CD4-positive, alpha-beta T cell treated with Interleukin-6 for 4 hours (primary cell): ENCODE data around the gene GNL3.
"Not testable (repeated sequence)": the region's sequence is repeated elsewhere in the genome, so short reads cannot be mapped to it uniquely, and the experiment has no call there.

Source experiments
- DNase-seq: peaks from one replicate; pipeline ENCODE4 v3.0.0-alpha.2; 2020; ENCODE audit warnings: mixed read lengths

Gene GNL3, protein sequence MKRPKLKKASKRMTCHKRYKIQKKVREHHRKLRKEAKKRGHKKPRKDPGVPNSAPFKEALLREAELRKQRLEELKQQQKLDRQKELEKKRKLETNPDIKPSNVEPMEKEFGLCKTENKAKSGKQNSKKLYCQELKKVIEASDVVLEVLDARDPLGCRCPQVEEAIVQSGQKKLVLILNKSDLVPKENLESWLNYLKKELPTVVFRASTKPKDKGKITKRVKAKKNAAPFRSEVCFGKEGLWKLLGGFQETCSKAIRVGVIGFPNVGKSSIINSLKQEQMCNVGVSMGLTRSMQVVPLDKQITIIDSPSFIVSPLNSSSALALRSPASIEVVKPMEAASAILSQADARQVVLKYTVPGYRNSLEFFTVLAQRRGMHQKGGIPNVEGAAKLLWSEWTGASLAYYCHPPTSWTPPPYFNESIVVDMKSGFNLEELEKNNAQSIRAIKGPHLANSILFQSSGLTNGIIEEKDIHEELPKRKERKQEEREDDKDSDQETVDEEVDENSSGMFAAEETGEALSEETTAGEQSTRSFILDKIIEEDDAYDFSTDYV

DNA sequence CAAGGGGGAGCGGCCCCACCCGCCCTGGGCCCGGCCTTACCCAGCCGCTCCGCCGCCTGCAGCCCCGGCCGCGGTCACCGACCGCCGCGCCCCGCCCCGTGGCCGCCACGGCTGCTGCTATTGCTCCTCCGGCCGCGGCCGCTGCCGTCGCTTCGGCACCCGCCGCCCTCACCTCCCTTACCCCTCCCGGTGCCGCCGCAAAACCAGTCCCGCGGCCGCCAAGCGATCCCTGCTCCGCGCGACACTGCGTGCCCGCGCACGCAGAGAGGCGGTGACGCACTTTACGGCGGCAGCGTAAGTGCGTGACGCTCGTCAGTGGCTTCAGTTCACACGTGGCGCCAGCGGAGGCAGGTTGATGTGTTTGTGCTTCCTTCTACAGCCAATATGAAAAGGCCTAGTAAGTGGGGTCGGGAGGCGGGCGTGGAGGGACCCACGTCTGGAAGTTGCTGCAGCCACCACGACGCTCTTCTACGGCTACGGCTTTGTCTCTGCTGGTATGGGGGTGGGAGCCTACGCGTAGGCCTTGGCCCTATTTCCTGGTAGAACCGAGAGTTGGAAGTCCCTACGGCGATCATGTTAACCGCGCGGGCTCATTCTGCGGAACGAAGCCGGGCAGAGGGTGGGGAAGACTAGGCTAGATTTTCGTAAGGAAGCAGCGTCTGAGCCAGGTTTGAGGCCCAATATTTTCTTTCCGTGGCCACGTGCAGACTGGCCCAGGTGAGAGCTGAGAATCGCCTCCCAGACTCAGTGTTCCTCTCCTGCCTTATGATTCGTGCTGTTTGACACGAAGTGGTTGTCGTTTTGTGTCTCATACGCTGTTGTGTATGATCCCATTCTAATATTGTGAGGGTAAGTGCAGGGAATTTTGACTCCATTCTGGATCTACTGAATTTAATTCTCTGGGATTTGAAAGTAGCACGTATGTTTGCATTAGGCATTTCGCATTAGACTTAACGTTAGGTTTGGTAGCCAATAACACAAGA lies at the start of gene GNL3, which contains the start of gene PBRM1:
GNL3 (plus strand) TSS at position 324 of the 983 bp plus-strand sequence; CDS start at position 385, 61 bp downstream.
PBRM1 (minus strand) TSS at position 205 of the 983 bp plus-strand sequence.
- DNase-seq, result peak; percentile 91

DNA sequence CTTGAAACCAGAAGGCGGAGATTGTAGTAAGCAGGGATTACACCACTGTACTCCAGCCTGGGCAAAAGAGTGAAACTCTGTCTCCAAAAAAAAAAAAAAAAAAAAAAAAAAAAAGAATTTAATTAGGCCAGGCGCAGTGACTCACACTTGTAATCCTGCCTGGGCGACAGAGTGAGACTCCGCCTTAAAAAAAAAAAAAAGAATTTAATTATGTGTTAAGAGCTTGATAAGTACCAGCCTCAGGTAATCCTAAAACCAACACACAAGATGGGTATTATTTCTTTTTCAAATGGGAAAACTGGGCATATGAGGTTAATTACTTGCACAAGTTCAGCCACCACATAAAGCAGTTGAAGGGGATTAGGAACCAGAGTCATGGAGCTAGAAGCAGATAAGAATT lies 49.2 kb upstream of the GNL3 start:
- DNase-seq, result peak; percentile 4

DNA sequence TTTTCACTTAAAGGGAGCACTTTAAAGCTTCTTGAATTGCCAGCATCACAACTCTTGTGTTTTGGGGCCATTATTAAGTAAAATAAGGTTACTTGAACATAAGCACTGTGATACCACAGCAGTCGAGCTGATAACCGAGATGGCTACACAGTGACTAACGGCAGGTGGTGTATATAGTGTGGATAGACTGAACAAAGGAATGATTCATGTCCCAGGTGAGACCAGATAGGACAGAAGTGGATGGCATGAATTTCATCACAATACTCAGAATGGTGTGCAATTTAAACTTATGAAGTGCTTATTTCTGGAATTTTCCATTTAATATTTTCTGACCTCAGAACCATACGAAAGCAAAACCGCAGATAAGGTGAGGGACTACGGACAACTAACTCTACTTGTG lies 40.3 kb upstream of the GNL3 start:
- no peak for DNase-seq

DNA sequence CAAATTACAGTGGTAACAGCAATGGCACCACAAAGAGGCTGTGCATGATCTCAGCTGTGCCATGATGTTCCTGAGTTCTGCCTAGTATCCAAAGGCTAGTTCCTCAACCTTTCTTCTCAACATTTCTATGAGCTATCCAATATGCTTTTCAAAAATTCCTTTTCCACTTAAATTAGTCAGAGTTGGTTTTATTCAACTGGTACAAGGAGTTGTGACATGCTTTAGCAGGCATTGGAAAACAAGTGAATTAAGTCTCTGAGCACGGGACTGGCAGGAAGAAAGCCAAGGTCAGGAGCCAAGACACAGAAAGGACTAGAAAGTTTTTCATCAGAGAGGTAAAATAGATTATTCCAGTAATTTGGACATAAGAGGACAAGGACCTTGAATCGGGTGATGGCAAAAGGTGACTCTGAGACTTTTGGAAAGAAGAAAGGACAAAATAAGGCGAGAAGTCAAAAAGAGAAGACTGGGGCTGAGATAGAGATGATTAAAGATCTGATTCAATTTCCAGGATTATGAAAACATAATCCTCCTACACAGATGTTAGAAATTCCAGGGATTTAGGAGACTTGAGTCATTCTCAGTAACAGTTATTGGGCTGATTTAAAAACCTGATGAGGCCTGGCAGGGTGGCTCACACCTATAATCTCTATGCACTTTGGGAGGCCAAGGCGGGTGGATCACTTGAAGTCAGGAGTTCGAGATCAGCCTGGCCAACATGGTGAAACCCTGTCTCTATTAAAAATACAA lies 36.2 kb upstream of the GNL3 start:
- no peak for DNase-seq

DNA sequence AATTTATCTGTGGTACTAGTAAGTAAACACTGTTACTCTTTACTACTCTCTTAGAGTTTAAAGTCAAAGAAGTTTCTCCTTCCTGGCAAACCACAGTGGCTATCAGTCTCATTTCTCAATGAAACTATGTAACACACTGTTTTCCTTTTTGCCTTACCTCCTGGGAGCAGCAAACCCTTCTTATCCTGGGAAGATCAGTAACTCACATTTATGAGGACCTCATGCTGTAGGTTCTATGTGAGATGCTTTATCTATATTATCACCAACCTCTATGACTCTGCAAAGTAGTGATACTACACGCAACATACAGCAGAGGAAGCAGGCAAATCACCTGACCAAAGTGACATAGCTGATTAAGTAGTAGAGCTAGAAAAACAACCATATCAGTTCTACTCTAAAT lies 35.4 kb upstream of the GNL3 start:
- no peak for DNase-seq

DNA sequence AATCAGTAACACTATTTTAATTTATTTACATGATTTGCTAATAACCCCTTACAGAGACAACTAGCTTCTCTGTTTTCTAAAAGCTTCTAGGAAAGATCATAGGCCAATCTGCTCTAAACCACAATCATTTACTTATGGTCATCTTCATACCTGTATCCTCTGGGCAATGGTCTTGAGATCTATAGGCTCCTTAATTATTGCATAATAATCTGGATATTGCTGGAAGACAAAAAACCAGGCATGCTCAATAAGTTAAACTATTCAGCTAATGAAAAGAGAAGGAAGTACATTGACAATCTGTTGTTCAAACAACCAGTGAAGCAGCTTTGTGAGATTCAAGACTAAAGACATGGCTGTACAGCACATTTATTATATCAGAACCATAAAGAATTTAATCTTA lies 34.2 kb upstream of the GNL3 start:
- DNase-seq, result no peak

DNA sequence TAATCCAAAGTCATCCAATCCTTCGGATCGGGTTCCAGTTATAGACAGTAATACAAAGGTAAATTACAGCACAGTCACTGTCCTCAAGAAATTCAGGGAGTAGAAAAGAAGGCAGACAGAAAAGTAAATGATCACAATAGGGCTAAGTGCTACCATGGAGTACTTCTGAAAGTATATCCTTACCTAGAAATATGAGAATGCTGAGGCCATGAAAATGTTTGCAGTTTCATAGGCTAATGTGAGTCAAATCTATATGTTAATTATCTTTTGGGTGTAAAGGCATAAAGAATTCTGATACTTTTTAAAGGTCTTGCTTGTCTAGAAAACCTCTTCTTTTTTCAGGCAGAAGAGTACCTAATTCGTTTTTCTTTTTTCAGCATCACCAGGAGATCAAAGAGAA lies 29.9 kb upstream of the GNL3 start:
- no peak for DNase-seq

DNA sequence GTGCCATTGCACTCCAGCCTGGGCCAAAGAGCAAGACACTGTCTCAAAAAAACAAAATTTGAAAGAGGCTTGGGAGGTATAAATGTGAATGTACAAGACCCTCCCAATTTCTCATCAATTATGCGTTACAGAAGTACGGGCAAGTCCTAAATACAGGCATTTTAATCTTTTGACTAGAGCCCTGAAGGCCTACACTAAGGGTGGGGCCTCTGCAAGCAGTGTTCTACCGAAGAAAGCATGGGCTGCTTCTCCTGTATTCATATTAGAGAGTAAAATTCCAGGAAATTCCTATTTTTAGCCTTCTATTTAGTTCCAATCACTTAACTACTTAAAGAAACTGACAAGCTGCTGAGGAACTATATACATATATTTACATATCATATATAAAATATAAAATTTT lies 25.8 kb upstream of the GNL3 start:
- DNase-seq, result no peak

DNA sequence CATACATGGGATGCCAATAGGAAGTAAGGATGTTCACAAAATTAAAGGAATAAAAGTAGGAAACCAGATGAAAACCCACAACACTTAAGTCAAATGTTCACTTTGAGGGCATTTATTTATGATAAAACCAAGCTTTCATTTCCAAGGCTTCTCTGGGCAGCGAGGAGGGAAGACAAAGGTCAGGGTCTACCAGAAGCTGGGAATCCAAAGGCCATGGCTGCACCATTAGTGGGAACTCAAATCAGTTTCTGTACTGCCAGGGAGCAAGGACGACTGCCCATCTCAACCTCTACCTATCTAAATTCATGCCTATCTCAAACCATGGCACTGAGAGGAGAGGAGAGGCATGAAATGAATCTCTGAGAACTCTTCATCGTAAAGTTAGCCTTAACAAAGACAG lies 22.7 kb upstream of the GNL3 start:
- no peak for DNase-seq

DNA sequence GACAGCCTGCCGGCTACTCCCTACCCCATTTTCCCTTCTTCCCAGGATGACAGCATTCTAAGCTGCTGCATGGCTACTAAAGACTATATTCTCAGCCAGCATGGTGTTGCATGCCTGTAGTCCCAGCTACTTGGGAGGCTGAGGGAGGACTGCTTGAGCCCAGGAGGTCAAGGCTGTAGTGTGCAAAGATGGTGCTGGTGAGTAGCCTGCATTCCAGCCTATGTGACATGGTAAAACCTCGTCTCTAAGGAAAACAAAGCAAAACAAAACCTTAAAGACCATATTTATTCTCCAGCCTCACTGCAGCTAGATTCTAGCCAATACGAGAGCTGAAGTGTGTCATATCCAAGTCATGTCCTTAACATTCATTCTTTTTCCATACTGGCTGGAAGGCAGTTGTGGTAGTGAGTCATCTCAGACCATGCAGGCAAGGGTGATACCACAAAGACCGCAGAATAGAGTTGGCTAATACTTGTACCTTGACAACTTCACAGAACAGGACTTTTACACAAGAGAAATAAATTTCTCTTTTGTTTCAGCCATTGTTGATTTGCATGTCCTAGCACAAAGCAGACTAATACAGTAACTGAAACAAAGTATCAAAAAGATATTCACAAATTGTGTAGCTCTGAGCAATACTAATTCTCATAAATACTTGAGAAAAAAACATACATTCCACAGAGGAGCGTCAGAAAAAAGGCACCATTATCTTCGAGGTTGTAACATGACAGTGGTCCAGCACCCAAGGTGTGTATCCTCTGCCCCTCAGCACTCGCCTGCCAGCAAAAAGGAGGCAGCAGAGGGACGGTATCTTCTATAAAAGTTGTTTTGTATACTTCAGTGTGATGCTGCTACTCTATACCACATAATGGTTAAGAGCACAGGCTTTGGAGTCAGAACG lies 15.0 kb upstream of the GNL3 start:
- DNase-seq, result peak; percentile 11

DNA sequence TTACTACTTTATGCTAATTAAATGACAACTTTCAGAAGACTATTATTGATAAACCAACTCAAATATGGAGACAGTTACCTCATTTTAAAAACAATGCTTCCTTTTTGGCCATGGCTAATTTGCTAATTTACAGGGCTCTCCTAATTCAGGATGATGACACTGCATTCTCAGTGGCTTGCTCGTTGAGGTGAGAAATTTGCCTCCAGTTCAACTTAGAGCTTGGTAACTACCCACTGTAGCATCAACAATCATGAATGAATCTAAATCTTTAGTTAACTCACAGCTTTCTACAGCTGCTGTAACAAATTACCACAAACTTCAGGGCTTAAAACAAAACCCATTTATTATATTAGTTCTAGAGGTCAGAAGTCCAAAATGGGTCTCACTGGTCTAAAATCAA lies 14.2 kb upstream of the GNL3 start:
- DNase-seq, result no peak

DNA sequence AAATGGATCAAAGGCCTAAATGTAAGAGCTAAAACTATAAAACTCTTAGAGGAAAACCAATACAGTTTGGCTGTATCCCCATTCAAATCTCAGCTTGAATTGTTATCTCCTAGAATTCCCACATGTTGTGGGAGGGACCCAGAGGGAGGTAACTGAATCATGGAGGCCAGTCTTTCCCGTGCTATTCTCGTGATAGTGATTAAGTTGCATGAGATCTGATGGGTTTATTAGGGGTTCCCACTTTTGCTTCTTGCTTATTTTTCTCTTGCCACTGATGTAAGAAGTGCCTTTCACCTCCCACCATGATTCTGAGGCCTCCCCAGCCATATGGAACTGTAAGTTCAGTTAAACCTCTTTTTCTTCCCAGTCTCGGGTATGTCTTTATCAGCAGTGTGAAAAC lies 9.6 kb upstream of the GNL3 start:
- not testable (repeated sequence) for DNase-seq

DNA sequence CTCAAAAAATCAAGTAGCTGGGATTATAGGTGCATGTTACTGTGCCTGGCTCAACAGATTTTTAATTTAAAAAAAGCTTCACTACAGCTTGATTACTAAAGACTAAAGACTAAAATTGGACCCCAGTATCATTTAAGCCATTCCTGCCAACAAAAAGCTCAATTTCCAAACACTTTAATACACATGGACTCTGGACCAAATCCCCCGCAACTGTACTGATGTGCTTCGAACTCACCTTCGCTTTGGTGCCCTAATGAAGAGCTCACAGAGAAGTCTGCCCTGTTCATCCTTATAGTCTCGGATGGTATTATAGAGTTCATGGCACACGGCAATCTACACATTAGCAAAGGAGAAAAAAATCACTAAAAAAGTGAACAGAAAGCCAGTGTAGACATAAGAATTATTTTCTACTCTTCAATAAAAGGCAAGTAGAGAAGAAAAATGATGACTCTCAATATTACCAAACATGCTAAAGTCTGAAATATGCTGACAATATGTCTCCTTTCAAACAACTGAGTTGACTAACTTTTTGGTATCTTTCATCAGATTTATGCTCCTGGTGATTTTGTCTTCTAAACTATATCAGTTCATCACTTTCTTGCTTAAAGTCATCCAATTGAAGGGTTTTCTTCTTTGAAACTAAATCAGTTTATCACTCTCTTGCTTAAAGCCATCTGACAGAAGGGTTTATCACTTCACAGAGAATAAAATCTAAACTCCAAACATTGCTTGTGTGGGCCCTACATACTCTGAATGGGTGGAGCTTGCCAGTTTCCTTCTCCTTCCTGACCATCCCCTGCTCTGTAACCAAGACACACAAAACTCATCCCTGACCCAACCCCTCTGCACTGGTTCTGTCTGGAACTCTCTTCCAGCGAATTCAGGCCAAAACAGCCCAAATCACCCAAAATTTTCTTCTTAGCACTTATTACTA lies 7.3 kb upstream of the GNL3 start:
- DNase-seq, result no peak

DNA sequence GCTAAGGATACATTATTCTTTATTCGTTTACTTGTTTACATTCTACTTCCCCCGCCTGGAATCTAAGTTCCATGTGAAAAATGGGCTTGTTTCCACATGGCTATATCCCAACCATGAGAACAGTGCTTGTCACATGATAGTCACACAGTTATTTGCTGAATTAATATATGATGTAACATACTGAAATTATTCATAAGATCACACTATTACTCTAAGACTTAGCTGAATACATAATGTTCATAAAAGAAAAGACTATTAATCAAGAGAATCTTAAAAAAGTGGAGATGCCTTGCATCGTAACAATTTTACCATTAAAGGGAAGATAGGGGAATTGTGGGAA lies 6.7 kb upstream of the GNL3 start:
- no peak for DNase-seq

DNA sequence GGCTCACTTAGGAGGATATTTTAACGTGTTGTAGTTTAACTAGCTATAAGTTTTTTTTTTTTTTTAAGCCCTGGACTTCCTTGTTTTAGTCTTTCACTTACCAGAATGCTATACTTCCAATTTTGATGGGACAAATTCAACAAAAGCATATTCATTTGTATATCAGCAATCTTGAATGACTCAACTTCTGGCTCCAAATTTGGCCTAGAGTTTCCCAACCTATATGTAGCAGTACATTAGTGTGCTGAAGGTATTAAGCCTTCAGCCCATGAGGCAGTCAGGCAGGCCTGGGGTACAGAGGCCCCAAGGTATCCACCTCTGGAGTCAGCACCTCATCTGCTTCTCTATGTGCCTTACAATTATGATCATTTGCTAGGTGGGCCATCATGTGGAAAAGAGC lies 6.0 kb upstream of the GNL3 start:
- DNase-seq, result no peak

DNA sequence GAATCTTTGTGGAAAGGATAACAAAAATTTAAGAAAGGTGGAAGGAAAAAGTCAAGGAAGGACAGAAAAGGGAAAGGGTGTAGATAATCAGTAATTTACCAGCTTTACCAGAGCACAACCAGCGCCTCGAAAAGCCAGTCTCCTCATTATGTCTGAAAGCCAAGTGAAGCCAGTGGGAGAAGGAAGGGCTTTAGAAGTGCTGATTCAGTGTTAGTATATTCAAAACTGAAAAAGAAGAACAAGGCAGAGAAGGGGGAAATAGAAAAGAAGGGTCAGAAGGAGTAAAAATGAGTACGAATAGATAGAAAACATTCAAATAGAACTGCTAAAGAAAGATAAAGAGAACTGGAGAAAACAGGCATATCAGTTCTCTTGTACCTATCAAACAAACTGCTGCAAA lies 4.2 kb upstream of the GNL3 start:
- no peak for DNase-seq

DNA sequence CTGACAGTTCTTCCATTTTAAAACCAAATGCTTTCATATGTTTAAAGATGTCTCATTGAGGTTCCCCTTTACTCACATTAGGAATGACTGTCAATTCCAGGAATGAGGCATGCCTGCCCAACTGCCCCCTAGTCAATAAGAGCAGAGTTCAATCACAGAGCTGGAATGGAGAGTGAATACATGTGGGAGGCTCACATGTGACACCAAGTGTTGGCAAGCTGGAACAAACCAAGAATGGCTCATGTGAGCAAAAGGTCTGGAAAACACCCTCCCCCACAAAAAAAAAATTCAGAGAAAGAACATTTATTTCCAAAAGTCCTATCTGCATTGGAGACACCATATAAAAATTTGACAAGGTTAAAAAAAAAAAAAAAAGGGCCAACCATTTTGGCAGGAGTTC lies 3.8 kb upstream of the GNL3 start:
- no peak for DNase-seq

DNA sequence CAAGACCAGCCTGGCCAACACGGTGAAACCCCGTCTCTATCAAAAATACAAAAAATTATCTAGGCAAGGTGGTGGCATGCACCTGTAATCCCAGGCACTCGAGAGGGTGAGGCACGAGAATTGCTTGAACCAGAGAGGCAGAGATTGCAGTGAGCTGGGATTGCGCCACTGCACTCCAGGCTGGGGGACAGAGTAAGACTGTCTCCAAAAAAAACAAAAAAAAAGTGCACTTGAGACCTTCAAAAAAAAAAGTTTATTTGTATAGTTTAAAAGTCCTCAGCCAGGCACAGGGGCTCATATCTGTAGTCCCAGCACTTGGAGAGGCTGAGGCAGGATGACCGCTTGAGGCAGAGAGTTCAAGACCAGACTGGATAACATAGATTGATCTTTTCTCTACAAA lies 2.2 kb upstream of the GNL3 start:
- no peak for DNase-seq

DNA sequence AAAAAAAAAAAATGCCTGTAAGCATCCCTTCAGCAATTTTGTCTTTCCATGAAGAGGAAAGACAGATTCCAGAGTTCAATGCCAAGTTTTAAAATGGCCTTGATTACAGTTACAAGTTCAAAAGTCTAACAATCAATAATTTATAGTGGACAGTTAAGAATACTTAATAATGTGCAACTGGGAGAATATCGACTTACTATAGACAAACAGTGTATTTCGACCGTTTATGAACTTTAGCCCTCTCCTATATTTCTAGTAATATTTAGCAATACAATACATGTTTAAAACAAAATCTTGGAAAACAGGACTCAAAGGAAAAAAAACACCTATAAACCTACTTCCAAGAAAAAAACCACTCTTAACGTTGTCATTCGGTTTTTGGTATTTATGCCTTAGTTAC lies 1.6 kb upstream of the GNL3 start:
- DNase-seq, result no peak

DNA sequence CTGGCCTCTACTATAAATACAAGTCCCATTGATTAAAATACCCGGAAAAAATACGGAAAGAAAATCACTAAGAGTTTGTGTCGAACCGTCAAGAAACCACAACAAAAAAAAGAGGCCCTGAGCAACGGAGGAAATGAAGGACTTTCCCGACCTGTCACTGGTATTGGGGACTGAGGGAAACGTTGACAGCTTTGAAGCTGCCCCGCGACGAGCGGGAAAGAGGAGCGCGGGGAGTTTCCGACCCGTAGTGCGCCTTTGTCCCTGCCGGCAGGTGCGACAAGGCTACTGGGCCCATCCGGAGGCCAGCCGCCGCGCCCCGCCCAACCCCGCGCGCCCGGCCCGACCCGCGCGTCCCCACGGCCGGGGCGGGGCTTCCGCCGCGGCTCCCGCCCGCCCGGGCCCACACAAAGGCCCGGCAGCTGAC lies 535 bp upstream of the GNL3 start:
- peak; percentile 74 for DNase-seq

DNA sequence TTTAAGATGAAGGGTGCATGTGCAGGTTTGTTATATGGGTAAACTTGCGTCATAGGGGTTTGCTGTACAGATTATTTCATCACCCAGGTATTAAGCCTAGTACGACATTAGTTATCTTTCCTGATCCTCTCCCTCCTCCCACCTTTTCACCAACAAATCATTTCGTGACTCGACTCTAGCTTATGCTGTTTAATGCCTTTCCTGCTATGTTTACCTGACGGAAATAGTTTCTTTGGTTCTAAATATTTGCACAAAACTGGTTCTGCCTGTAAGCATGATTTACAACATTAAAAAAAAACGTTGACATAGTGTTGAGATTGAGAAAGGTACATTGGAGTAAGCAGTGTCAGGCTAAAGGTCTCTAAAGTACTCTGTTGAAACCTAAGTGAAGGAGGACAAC lies 2.4 kb downstream of the GNL3 start:
- DNase-seq, result no peak
